Fibroblast of pulmonary artery (primary cell): ENCODE data around the gene PKD1L1.
A peak's percentile ranks its signal among the peaks of the same experiment; 100 is the strongest.

Experiments
- DNase-seq: peaks from one replicate; pipeline ENCODE4 v3.0.0-alpha.2; 2010; ENCODE audit warnings: low read depth
- H3K4me3 ChIP-seq: replicated peaks from 2 replicates; pipeline ENCODE4 v1.5.1; 2011; ENCODE audit warnings: low read depth, mild to moderate bottlenecking, control low read depth, low read length, moderate library complexity
- CTCF ChIP-seq: IDR thresholded peaks from 2 replicates; pipeline ENCODE4 v1.5.1; 2011; ENCODE audit warnings: mild to moderate bottlenecking, control low read depth, low read length, inconsistent platforms; ENCODE audit errors: missing control alignments

The PKD1L1 gene

GRCh38 chr7:47970761-47971160 lies 22.5 kb upstream of the PKD1L1 start:
- H3K4me3 ChIP-seq = no peak overlapping the region
- no peak for DNase-seq
- no peak for TF ChIP-seq CTCF

GRCh38 chr7:47968847-47969774 lies 20.8 kb upstream of the PKD1L1 start:
- H3K4me3 ChIP-seq = no peak overlapping the region
- peak; percentile 79 for DNase-seq
- TF ChIP-seq CTCF = peak; percentile 100

- DNase-seq = no peak
- H3K4me3 ChIP-seq = no peak overlapping the region
- no peak for TF ChIP-seq CTCF
These were observed 19.4 kb upstream of the PKD1L1 start for GRCh38 chr7:47967708-47968107.

- DNase-seq = no peak
- TF ChIP-seq CTCF = no peak
- H3K4me3 ChIP-seq = no peak overlapping the region
These were observed 18.9 kb upstream of the PKD1L1 start for GRCh38 chr7:47967123-47967522.

GRCh38 chr7:47965456-47965855 lies 17.2 kb upstream of the PKD1L1 start:
- DNase-seq = no peak
- no peak for TF ChIP-seq CTCF
- no peak overlapping the region for H3K4me3 ChIP-seq

GRCh38 chr7:47962262-47962661 lies 14.0 kb upstream of the PKD1L1 start:
- no peak overlapping the region for H3K4me3 ChIP-seq
- no peak for DNase-seq
- TF ChIP-seq CTCF = no peak

- DNase-seq = no peak
- H3K4me3 ChIP-seq = no peak overlapping the region
- TF ChIP-seq CTCF = no peak
These were observed 8.9 kb upstream of the PKD1L1 start for GRCh38 chr7:47957156-47957555.
